HepG2 (cell line): Measurements from ENCODE around the gene GSDMA. TPM values are rescaled to one million over a fixed set of nuclear protein-coding genes. Genes with fewer than 3 reads are reported as not detected.
A peak's percentile ranks its signal among the peaks of the same experiment; 100 is the strongest.

Experiments used
- CBX5 ChIP-seq: sonication (generic); formaldehyde crosslinking; IDR thresholded peaks from 2 replicates; pipeline ENCODE4 v1.4.0; 2020; ENCODE audit warnings: missing genetic modification reagents, borderline replicate concordance
- HMG20B ChIP-seq: conservative IDR thresholded peaks from 2 replicates; pipeline ENCODE4 v1.6.1; 2016; ENCODE audit warnings: missing genetic modification reagents, missing compliant biosample characterization
- ISX ChIP-seq: sonication (generic); formaldehyde crosslinking; conservative IDR thresholded peaks from 2 replicates; pipeline ENCODE4 v1.5.0; 2020; ENCODE audit warnings: missing genetic modification reagents
- MAFF ChIP-seq: IDR thresholded peaks from 2 replicates; pipeline ENCODE4 v1.6.1; 2011; ENCODE audit warnings: low read depth, low read length, improper control_type of control experiment
- MTF1 ChIP-seq: sonication (generic); formaldehyde crosslinking; IDR thresholded peaks from 2 replicates; pipeline ENCODE4 v1.5.0; 2020; ENCODE audit warnings: missing genetic modification reagents
- MXD3 ChIP-seq: IDR thresholded peaks from 2 replicates; pipeline ENCODE4 v1.6.1; 2016; ENCODE audit warnings: mild to moderate bottlenecking, missing biosample characterization, missing genetic modification reagents
- NFATC3 ChIP-seq: sonication (generic); formaldehyde crosslinking; IDR thresholded peaks from 2 replicates; pipeline ENCODE4 v1.5.1; 2020; ENCODE audit warnings: mild to moderate bottlenecking, missing genetic modification reagents
- NONO ChIP-seq, 2 experiments: fragments of 450-650 bp in 1 of 2; sonication (generic) in 1 of 2; formaldehyde crosslinking in 1 of 2; IDR thresholded peaks in 1 of 2; conservative IDR thresholded peaks in 1 of 2; 2 replicates each; pipeline versions ENCODE4 v1.6.1 to v1.8.0; 2017 to 2022; ENCODE audit warnings: mild to moderate bottlenecking in 1 of 2, missing genetic modification reagents in 1 of 2, moderate library complexity in 1 of 2
- PAX8 ChIP-seq: sonication (generic); formaldehyde crosslinking; IDR thresholded peaks from 2 replicates; pipeline ENCODE4 v1.8.0; 2022; ENCODE audit warnings: mild to moderate bottlenecking, missing genetic modification reagents, borderline replicate concordance
- PRDM10 ChIP-seq: sonication (generic); formaldehyde crosslinking; IDR thresholded peaks from 2 replicates; pipeline ENCODE4 v1.4.0; 2020; ENCODE audit warnings: low read depth, missing genetic modification reagents
- REXO4 ChIP-seq: sonication (generic); formaldehyde crosslinking; IDR thresholded peaks from 2 replicates; pipeline ENCODE4 v1.8.0; 2022; ENCODE audit warnings: missing genetic modification reagents, mild to moderate bottlenecking, borderline replicate concordance
- SKIL ChIP-seq: sonication (generic); formaldehyde crosslinking; IDR thresholded peaks from 2 replicates; pipeline ENCODE4 v1.8.0; 2022; ENCODE audit warnings: missing genetic modification reagents, mild to moderate bottlenecking, moderate library complexity, borderline replicate concordance
- ZNF138 ChIP-seq: sonication (generic); formaldehyde crosslinking; IDR thresholded peaks from 2 replicates; pipeline ENCODE4 v1.5.0; 2020; ENCODE audit warnings: mild to moderate bottlenecking, low read depth, missing genetic modification reagents
- ZNF512B ChIP-seq: sonication (generic); formaldehyde crosslinking; IDR thresholded peaks from 2 replicates; pipeline ENCODE4 v1.5.1; 2020; ENCODE audit warnings: missing genetic modification reagents, mild to moderate bottlenecking, borderline replicate concordance
- ZNF75D ChIP-seq: sonication (generic); formaldehyde crosslinking; IDR thresholded peaks from 2 replicates; pipeline ENCODE4 v1.8.1; 2023; ENCODE audit warnings: missing genetic modification reagents, mild to moderate bottlenecking, borderline replicate concordance
- ZSCAN5A ChIP-seq: sonication (generic); formaldehyde crosslinking; IDR thresholded peaks from 2 replicates; pipeline ENCODE4 v1.8.0; 2022; ENCODE audit warnings: mild to moderate bottlenecking, missing genetic modification reagents, borderline replicate concordance
- polyA plus RNA-seq, 8 experiments: library from polyadenylated mRNA; depleted of rRNA in 3 of 8; stranded (reverse) in 7 of 8; unstranded in 1 of 8; fragments of >200 nt; fragmentation: Illumina TruSeq in 4 of 8; extraction: Trizol in 4 of 8; gene quantifications; 2 replicates each; pipeline versions ENCODE4 v1.2.1 to v1.2.3, GENCODE V29; 2011 to 2016; ENCODE audit warnings: low read depth in 4 of 8, missing spikeins in 1 of 8, mixed read lengths in 1 of 8; ENCODE audit not compliant: insufficient read depth in 1 of 8
- total RNA-seq, 5 experiments: library from RNA; depleted of rRNA; stranded (reverse); fragments of >200 nt; fragmentation: Illumina TruSeq; extraction: Trizol; gene quantifications; 2 replicates each; pipeline ENCODE4 v1.2.3, GENCODE V29; 2016; ENCODE audit warnings: low read depth in 1 of 5

The GSDMA gene
- total and polyA plus RNA-seq, 2 of the 13 experiments (the other 11 are each of a cell fraction or from before 2014, with no cell fraction given) = not detected

GRCh38 chr17:39927929-39928857, 34.6 kb upstream of the GSDMA start (continued):
- TF ChIP-seq ZNF138 = 0 out of 2 replicates have a peak, but pooled peaks have one; percentile 6
- no peak for TF ChIP-seq HMG20B
- TF ChIP-seq MTF1 (CRISPR knock-in tag) = no peak
- TF ChIP-seq ZNF512B (CRISPR knock-in tag) = no peak
- no peak for TF ChIP-seq ISX (CRISPR knock-in tag)
- TF ChIP-seq NFATC3 (CRISPR knock-in tag) = no peak
- no peak; the same call in 1 of the 2 replicates for TF ChIP-seq PAX8 (CRISPR knock-in tag)
- TF ChIP-seq ZNF75D = 0 out of 2 replicates have a peak, but pooled peaks have one; percentile 50
- TF ChIP-seq NONO (IDR thresholded peaks at IDR 0.05) = no peak
- no peak for TF ChIP-seq NONO (CRISPR knock-in tag; conservative IDR thresholded peaks at IDR 0.05)
- TF ChIP-seq CBX5 (CRISPR knock-in tag) = no peak
- no peak for TF ChIP-seq REXO4 (CRISPR knock-in tag)
- TF ChIP-seq MXD3 = no peak
- TF ChIP-seq PRDM10 (CRISPR knock-in tag) = no peak; the same call in 1 of the 2 replicates
- no peak for TF ChIP-seq MAFF
- TF ChIP-seq ZSCAN5A (CRISPR knock-in tag) = no peak
- TF ChIP-seq SKIL (CRISPR knock-in tag) = no peak
